Psoas muscle (tissue), 8 donors: ENCODE results near the gene LZTFL1. TPM values are rescaled to one million over a fixed set of nuclear protein-coding genes. Genes with fewer than 3 reads are reported as not detected.

Source experiments
- ATAC-seq, 4 donors: fragments of 200-7000 bp; cut with Tn5 transposase; one replicate each; pipeline ENCODE4 v1.9.1; 2020; ENCODE audit warnings: moderate library complexity in 3 of 4, mild to moderate bottlenecking in 2 of 4
- DNase-seq, 2 donors: peaks; one replicate each; pipeline ENCODE4 v3.0.0-alpha.2; 2020
- H3K27ac ChIP-seq: fragments of 200-600 bp; one replicate; pipeline ENCODE4 v1.8.0; 2022
- H3K27me3 ChIP-seq, 3 donors: fragments of 200-600 bp in 1 of 3; one replicate each; pipeline versions ENCODE4 v1.6.1 to v1.8.0; 2013 to 2022; ENCODE audit warnings: low read length in 2 of 3, mild to moderate bottlenecking in 2 of 3, moderate library complexity in 1 of 3; ENCODE audit not compliant: insufficient read depth in 3 of 3
- H3K36me3 ChIP-seq, 2 donors: fragments of 200-600 bp in 1 of 2; one replicate each; pipeline versions ENCODE4 v1.6.1 to v1.8.0; 2013 to 2022; ENCODE audit warnings: low read depth in 1 of 2, mild to moderate bottlenecking in 1 of 2, moderate library complexity in 1 of 2; ENCODE audit not compliant: insufficient read depth in 1 of 2
- H3K4me1 ChIP-seq: fragments of 200-600 bp; one replicate; pipeline ENCODE4 v1.8.0; 2022
- H3K4me3 ChIP-seq: fragments of 200-600 bp; one replicate; pipeline ENCODE4 v1.8.0; 2022; ENCODE audit warnings: mild to moderate bottlenecking
- H3K9me3 ChIP-seq: fragments of 200-600 bp; one replicate; pipeline ENCODE4 v1.8.0; 2022
- WGBS, 3 donors: extraction: QIAGEN DNeasy Blood & Tissue Kit; methylation state at CpG; one replicate each; pipeline versions ENCODE4 v1.1.6 to v1.1.7; 2013; 5-methylcytosine and 5-hydroxymethylcytosine counted together
- intact Hi-C, 2 donors: fragments of 100-400 bp; cut with DNase I; formaldehyde crosslinking; loops; one replicate each; pipeline versions ENCODE4 v1.11.0 to v1.14.2; 2022
- polyA plus RNA-seq, 3 donors: library from polyadenylated mRNA; stranded (reverse); fragments of 200-250 nt; gene quantifications; one replicate each; pipeline ENCODE4 v1.2.3, GENCODE V29; 2013
- total RNA-seq, 4 donors: library from RNA; stranded (reverse); fragmentation: NEBNext Ultra II Directional in 2 of 4; extraction: Animal tissue kit (Norgen Biotek cat#: 25700) in 2 of 4; gene quantifications; one replicate each; pipeline versions ENCODE4 v1.2.1 to v1.2.4, GENCODE V29; 2021 to 2023
- TF ChIP-seq, protein P1 (sequence below): fragments of 200-600 bp; IDR thresholded peaks from one replicate; pipeline ENCODE4 v1.8.0; 2022; ENCODE audit warnings: antibody characterized with exemption
- donor health status: healthy with polysubstance abuse.
- donor health status: DM: no; HTN: no; CAD: no; lungs with moderate emphysema.
- donor health status: Bipolar disorder and iron deficiency.
- donor health status: healthy.
- donor health status: DM: yes; HTN: yes; CAD: no.
- donor health status: DM: no; HTN: no; CAD: no.
- donor health status: DM: no; HTN: no; CAD: no.
- donor health status: DM: yes; HTN: yes; CAD: no.

Gene LZTFL1
- total and polyA plus RNA-seq, 7 donors, result 3.1 to 15.9 (median 5.3) TPM

DNA sequence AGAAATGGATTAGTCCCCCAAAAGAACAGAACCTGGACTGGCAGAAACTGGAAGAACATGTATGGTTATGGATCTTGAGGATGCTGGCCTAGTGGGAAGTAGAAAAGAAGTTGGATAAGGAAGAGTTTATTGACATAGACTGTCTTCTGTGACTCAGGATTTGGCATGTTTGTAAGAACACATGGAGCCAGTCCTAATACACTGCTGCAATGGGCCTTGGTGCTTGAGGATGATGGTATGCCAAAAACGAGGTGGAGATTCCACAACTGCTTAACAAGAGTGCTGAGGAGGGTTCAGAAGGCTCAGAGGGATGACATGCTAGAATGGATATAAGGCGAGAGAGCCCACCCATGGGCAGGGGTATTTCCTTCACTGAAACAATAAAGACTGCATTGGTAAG lies 22.4 kb downstream of the LZTFL1 start:
- DNase-seq, result no peak
- Histone ChIP-seq H3K4me1 (peaks cover 43% of the 10 kb centered on the region), H3K4me3 (no peak overlapping the region), H3K27ac (peak overlapping the region; percentile 89), H3K27me3 (no peaks in the 10 kb centered on the region), H3K9me3 (no peaks in the 10 kb centered on the region), H3K36me3 (peaks cover 0 to 9% of the 10 kb centered on the region in 2 donors)
- TF ChIP-seq, protein P1, sequence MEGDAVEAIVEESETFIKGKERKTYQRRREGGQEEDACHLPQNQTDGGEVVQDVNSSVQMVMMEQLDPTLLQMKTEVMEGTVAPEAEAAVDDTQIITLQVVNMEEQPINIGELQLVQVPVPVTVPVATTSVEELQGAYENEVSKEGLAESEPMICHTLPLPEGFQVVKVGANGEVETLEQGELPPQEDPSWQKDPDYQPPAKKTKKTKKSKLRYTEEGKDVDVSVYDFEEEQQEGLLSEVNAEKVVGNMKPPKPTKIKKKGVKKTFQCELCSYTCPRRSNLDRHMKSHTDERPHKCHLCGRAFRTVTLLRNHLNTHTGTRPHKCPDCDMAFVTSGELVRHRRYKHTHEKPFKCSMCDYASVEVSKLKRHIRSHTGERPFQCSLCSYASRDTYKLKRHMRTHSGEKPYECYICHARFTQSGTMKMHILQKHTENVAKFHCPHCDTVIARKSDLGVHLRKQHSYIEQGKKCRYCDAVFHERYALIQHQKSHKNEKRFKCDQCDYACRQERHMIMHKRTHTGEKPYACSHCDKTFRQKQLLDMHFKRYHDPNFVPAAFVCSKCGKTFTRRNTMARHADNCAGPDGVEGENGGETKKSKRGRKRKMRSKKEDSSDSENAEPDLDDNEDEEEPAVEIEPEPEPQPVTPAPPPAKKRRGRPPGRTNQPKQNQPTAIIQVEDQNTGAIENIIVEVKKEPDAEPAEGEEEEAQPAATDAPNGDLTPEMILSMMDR, result no peak
- peak in 3 of 4 donors; percentile 32 to 47 (median 47) for ATAC-seq
- intact Hi-C loops, result no loop called here
- WGBS, 3 donors, result 61 to 72% (median 67%) methylated on average over 2 of the region's 2 CpGs

DNA sequence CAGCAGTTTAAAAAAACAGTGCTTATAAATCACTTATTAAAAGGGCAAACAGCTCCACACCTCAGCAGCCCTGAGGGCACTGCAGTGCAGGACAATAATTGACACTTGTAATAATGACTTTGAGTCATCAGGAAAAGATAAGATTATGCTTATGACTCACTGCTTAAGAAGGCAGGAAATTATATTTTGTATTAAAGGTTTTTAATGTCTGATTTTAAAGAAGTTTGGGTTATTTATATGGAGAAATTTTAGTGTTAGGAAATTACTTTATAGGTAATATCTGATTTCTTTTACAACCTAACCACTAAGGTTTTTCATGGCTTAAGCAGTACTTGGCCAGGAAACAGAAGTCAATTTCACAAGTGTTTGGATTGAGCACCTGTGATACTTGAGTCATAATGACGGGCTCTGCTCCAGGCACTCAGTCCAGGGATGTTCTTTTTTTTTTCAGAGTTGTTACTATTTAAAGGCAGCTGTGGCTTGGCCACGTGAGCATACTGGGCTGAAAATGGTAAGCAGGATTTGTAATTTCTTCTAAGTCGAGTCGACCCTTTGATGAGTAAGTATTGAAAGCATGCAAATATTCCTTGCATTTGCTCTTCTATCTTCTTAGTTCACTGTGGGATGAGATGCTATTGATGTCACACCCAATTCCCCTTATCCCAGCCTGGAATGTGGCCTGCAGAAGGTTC lies 23.9 kb downstream of the LZTFL1 start:
- Histone ChIP-seq H3K9me3 (no peaks in the 10 kb centered on the region), H3K36me3 (no peaks in the 10 kb centered on the region), H3K4me1 (peaks cover 43% of the 10 kb centered on the region), H3K4me3 (no peak overlapping the region), H3K27me3 (no peaks in the 10 kb centered on the region), H3K27ac (peak overlapping the region; percentile 89)
- ATAC-seq, result peak; percentile 83 to 90 (median 88)
- TF ChIP-seq, protein P1, result no peak
- intact Hi-C loops, result no loop called here
- 5 to 11% (median 9%) methylated on average over 4 of the region's 4 CpGs for WGBS, 3 donors
- DNase-seq, result peak; percentile 67 to 76

DNA sequence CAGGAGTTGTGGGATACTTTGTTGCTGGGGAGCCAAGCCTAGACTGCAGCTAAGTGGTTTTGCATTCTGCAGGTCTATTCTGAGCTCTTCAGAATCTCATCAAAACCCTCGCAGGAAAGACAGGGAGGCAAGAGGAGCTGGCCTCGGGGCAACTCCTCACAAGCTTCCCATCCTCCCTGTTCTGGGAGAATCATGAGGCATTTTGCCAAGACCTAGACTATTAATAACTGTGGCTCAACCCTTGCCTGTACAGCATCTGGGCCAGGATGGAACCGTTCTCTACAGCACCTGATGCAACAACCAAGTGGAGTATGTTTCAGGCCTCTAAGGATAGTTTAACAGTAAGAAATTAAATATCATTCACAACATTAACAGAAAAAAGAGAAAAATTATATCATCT lies 25.4 kb downstream of the LZTFL1 start:
- Histone ChIP-seq H3K4me3 (no peak overlapping the region), H3K9me3 (no peaks in the 10 kb centered on the region), H3K27ac (peak overlapping the region; percentile 89), H3K4me1 (peaks cover 37% of the 10 kb centered on the region), H3K36me3 (no peaks in the 10 kb centered on the region), H3K27me3 (no peaks in the 10 kb centered on the region)
- DNase-seq (peak; percentile 42 to 80), ATAC-seq (peak; percentile 86 to 89 (median 86))
- TF ChIP-seq, protein P1, result no peak
- 5 to 17% (median 10%) methylated on average over 3 of the region's 3 CpGs for WGBS, 3 donors
- intact Hi-C loops, result no loop called here

DNA sequence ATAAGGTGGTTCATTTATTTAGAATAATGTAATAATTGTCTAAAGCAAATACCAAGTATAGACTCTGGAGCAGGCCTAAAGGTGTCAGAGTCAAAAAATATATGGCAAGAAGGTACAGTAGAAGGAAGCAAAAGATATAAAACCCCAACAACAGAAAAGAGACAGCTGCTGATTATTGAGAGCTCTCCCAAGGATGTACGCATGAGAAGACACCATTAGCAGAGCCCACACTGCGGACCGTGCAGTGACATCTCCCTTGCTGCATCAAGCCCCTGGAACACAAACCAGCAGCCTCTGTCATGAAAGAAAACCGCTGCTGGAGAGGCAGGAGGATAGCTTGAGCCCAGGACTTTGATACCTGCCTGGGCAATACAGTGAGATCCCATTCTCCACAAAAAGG lies 27.6 kb downstream of the LZTFL1 start:
- Histone ChIP-seq H3K4me3 (no peak overlapping the region), H3K27ac (no peak overlapping the region), H3K4me1 (peaks cover 33% of the 10 kb centered on the region), H3K36me3 (no peaks in the 10 kb centered on the region), H3K27me3 (no peaks in the 10 kb centered on the region), H3K9me3 (no peaks in the 10 kb centered on the region)
- WGBS, 3 donors, result 93 to 96% (median 93%) methylated on average over 4 of the region's 4 CpGs
- TF ChIP-seq, protein P1, result no peak
- no peak for DNase-seq
- intact Hi-C loops, result no loop called here
- no peak for ATAC-seq
